Heart left ventricle (tissue), 13 donors: ENCODE results near the gene WNT7A.

ENCODE experiments used
- POLR2A ChIP-seq, 2 donors: fragments of 450-650 bp; IDR thresholded peaks; one replicate each; pipeline ENCODE4 v1.6.1; 2017; ENCODE audit warnings: antibody characterized with exemption in 2 of 2, mild to moderate bottlenecking in 2 of 2, moderate library complexity in 2 of 2
- TF ChIP-seq, protein P1 (sequence below), 12 donors: fragments of 200-600 bp; sonication (generic) in 4 of 12; IDR thresholded peaks; one replicate each; pipeline versions ENCODE4 v1.5.0 to v1.8.0; 2018 to 2022; ENCODE audit warnings: antibody characterized with exemption in 12 of 12, mild to moderate bottlenecking in 5 of 12
- donor health status: ischemic (EF 13 %, LVEDD 7.1; RV severe dilation, severe dysfunction).
- donor health status: DM: no; HTN: yes; CAD: no.
- donor health status: DM: no; HTN: no; CAD: no.
- donor health status: ischemic (EF 25% LVEDD 6.9; RV normal size, moderate dysfunction).
- donor health status: ischemic (EF 25% LVEDD 5.7; RV mildly dilated, moderate dysfunction).
- donor health status: ischemic (EF 35%, LVEDD 5.7; RV mildly dilated, moderate dysfunction).
- donor health status: nonischemic (EF 11% LVEDD 7.7; RV severe dilation, severe dysfunction).
- donor health status: DM: yes; HTN: yes; CAD: no.
- donor health status: PGD.
- donor health status: ischemic (EF 29% LVEDD 5.4; RV normal size, mild dysfunction).
- donor health status: nonischemic (EF 23%, LVEDD 6.1; RV moderate dilation, normal function).

DNA sequence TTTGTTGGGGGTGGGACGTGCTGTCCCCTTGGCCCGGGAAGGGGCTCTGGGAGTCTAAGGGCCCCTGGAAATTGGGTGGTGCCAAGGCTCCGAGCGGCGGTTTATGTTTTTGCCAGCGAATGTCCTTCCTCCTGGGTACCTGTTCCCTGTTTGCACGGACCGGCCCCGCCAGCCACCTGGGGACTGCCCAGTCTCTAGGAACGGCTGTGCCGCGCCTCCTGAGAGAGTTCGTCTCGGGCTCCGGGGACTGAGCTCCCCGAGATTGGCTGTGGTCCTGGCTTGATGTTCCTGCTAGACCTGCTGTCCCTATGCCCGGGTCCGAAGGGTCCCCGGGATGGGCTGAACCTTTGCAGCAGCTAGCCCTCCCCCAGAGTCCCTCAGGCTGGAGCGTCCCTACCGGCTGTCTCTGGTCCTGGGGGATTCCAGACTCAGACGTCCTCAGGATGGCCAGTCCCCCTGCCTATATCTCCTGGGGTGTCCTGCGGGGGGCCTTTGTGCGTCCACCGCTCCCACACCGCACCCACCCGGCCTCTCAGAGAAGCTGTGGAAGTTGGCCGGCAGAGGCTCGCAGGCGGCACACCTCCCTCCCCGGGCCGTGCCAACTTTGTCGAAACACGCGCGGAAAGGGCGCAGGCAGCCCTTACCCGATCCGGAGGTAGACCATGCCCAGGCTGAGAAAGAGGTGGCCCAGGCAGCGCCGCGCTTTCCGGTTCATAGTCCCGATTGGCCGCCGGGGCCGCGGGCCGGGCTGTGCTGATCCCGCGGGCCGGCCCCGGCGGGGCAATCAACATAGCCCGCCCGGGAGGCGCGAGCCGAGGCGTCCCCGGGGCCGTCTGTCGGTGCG is 547 bp downstream of the WNT7A start:
- TF ChIP-seq, protein P1, sequence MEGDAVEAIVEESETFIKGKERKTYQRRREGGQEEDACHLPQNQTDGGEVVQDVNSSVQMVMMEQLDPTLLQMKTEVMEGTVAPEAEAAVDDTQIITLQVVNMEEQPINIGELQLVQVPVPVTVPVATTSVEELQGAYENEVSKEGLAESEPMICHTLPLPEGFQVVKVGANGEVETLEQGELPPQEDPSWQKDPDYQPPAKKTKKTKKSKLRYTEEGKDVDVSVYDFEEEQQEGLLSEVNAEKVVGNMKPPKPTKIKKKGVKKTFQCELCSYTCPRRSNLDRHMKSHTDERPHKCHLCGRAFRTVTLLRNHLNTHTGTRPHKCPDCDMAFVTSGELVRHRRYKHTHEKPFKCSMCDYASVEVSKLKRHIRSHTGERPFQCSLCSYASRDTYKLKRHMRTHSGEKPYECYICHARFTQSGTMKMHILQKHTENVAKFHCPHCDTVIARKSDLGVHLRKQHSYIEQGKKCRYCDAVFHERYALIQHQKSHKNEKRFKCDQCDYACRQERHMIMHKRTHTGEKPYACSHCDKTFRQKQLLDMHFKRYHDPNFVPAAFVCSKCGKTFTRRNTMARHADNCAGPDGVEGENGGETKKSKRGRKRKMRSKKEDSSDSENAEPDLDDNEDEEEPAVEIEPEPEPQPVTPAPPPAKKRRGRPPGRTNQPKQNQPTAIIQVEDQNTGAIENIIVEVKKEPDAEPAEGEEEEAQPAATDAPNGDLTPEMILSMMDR (IDR thresholded peaks at IDR 0.05) = no peak
- TF ChIP-seq POLR2A (IDR thresholded peaks at IDR 0.05) = no peak
